K562 (cell line): ENCODE data around the gene MTMR3. TPM values are rescaled to one million over a fixed set of nuclear protein-coding genes. Genes with fewer than 3 reads are reported as not detected.
A peak's percentile ranks its signal among the peaks of the same experiment; 100 is the strongest.

Experiments
- ATAC-seq: fragments of 200-7000 bp; cut with Tn5 transposase; 3 replicates; pipeline ENCODE4 v1.9.1; 2020; ENCODE audit warnings: moderate library complexity
- BruUV-seq: library from RNA; stranded (reverse); fragments of 400-500 nt; replicated peaks from 2 replicates; lab custom pipeline; 2021; lab: Mats Ljungman, UMichigan
- CTCF ChIA-PET: fragments of 300-600 bp; formaldehyde crosslinking; extraction: SDS; loops from one replicate; lab custom pipeline; 2021; ENCODE audit warnings: low intra/inter-chr PET ratio; lab: Yijun Ruan, JAX
- POLR2A ChIA-PET: fragments of 300-600, 350-650 bp; sonication (Branson Sonifier 250); formaldehyde crosslinking; extraction: SDS; loops from one replicate; lab custom pipeline; 2021; ENCODE audit warnings: antibody characterized with exemption, inconsistent platforms; lab: Yijun Ruan, JAX
- DNase-seq, 4 experiments: peaks; one replicate each; pipeline versions ENCODE4 v3.0.0 to v3.0.0-alpha.2; 2011 to 2018; ENCODE audit warnings: low spot score in 3 of 4, mixed read lengths in 3 of 4; ENCODE audit errors: extremely low read depth in 1 of 4
- FAIRE-seq: peaks from 2 replicates; lab custom pipeline; 2011; peaks lifted over from hg19 to GRCh38; lab: Jason Lieb, UNC
- H2AFZ ChIP-seq: 2 replicates; pipeline ENCODE4 v1.6.0; 2011; ENCODE audit warnings: low read depth, low read length, control low read depth, inconsistent platforms
- H3K27ac ChIP-seq: fragments of 200-600 bp; 3 replicates; pipeline ENCODE4 v1.8.0; 2011; ENCODE audit warnings: low read depth, mild to moderate bottlenecking, control low read depth, inconsistent platforms, low read length, moderate library complexity, mixed read lengths; ENCODE audit errors: extremely low read depth
- H3K27me3 ChIP-seq, 2 experiments: fragments of 300-600 bp in 1 of 2; 2 replicates in 1 of 2; 3 replicates in 1 of 2; pipeline versions ENCODE4 v1.6.0 to v1.8.0; 2011; ENCODE audit warnings: inconsistent platforms in 2 of 2, low read length in 2 of 2, mild to moderate bottlenecking in 1 of 2, mixed read lengths in 1 of 2, moderate library complexity in 1 of 2; ENCODE audit not compliant: control insufficient read depth in 2 of 2, insufficient read depth in 2 of 2
- H3K36me3 ChIP-seq: fragments of 300-600 bp; 3 replicates; pipeline ENCODE4 v1.8.0; 2011; ENCODE audit warnings: mild to moderate bottlenecking, low read length, inconsistent platforms; ENCODE audit not compliant: control insufficient read depth, insufficient read depth
- H3K4me1 ChIP-seq, 2 experiments: fragments of 200-600 bp in 1 of 2; replicated peaks in 1 of 2; 2 replicates in 1 of 2; 3 replicates in 1 of 2; pipeline versions ENCODE4 v1.5.1 to v1.8.0; 2011; ENCODE audit warnings: inconsistent platforms in 2 of 2, low read length in 2 of 2, mild to moderate bottlenecking in 1 of 2, mixed read lengths in 1 of 2, moderate library complexity in 1 of 2; ENCODE audit not compliant: control insufficient read depth in 2 of 2, insufficient read depth in 2 of 2
- H3K4me2 ChIP-seq: 2 replicates; pipeline ENCODE4 v1.6.1; 2011; ENCODE audit warnings: low read length, control low read depth, inconsistent platforms, mixed read lengths; ENCODE audit not compliant: insufficient read depth
- H3K4me3 ChIP-seq: fragments of 200-600 bp; sonication (generic), shearing (Covaris generic); 2 replicates; pipeline ENCODE4 v1.5.1; 2016; ENCODE audit warnings: control low read depth, inconsistent platforms
- H3K79me2 ChIP-seq: fragments of 200-600 bp; 3 replicates; pipeline ENCODE4 v1.8.0; 2011; ENCODE audit warnings: low read length, inconsistent platforms; ENCODE audit not compliant: control insufficient read depth, insufficient read depth
- H3K9ac ChIP-seq, 2 experiments: 2 replicates each; pipeline versions ENCODE4 v1.6.0 to v1.6.1; 2011; ENCODE audit warnings: low read depth in 2 of 2, low read length in 2 of 2, control low read depth in 1 of 2, inconsistent platforms in 1 of 2, mild to moderate bottlenecking in 1 of 2, mixed read lengths in 1 of 2; ENCODE audit not compliant: insufficient read depth in 1 of 2
- H3K9me1 ChIP-seq: one replicate; pipeline ENCODE4 v1.6.0; 2011; ENCODE audit warnings: inconsistent platforms, mild to moderate bottlenecking, low read length, moderate library complexity; ENCODE audit not compliant: control insufficient read depth, insufficient read depth
- H3K9me3 ChIP-seq: replicated peaks from 2 replicates; pipeline ENCODE4 v1.5.1; 2011; ENCODE audit warnings: low read depth, low read length, inconsistent platforms; ENCODE audit not compliant: control insufficient read depth, insufficient read depth
- H4K20me1 ChIP-seq: replicated peaks from 2 replicates; pipeline ENCODE4 v1.6.1; 2011; ENCODE audit warnings: low read length, inconsistent platforms, mixed read lengths; ENCODE audit not compliant: control insufficient read depth, insufficient read depth
- KAT7 ChIP-seq: sonication (generic); formaldehyde crosslinking; IDR thresholded peaks from 2 replicates; pipeline ENCODE4 v1.8.0; 2022; ENCODE audit warnings: missing genetic modification reagents, mild to moderate bottlenecking, borderline replicate concordance
- NCOA2 ChIP-seq, 2 experiments: fragments of 450-650 bp; IDR thresholded peaks; 2 replicates each; pipeline ENCODE4 v1.6.1; 2018; ENCODE audit warnings: mild to moderate bottlenecking in 2 of 2, moderate library complexity in 1 of 2; ENCODE audit not compliant: partially characterized antibody in 2 of 2
- PRMT5 ChIP-seq: sonication (generic); formaldehyde crosslinking; IDR thresholded peaks from 2 replicates; pipeline ENCODE4 v1.5.0; 2020; ENCODE audit warnings: missing genetic modification reagents
- RBM17 ChIP-seq: fragments of 200-400 bp; formaldehyde crosslinking; IDR thresholded peaks from 2 replicates; pipeline ENCODE4 v1.6.1; 2017; ENCODE audit warnings: low read depth, mild to moderate bottlenecking, low read length, borderline replicate concordance
- RCOR1 ChIP-seq, 2 experiments: IDR thresholded peaks; 2 replicates each; pipeline ENCODE4 v1.6.1; 2012; ENCODE audit warnings: low read depth in 2 of 2, low read length in 2 of 2, borderline replicate concordance in 1 of 2, improper control_type of control experiment in 1 of 2
- TEAD4 ChIP-seq, 2 experiments: sonication (generic) in 1 of 2; formaldehyde crosslinking in 1 of 2; IDR thresholded peaks; 2 replicates each; pipeline versions ENCODE4 v1.6.1 to v1.8.0; 2012 to 2022; ENCODE audit warnings: borderline replicate concordance in 1 of 2, inconsistent platforms in 1 of 2, low read length in 1 of 2, mild to moderate bottlenecking in 1 of 2, missing genetic modification reagents in 1 of 2
- ZHX1 ChIP-seq: fragments of 150-350 bp; conservative IDR thresholded peaks from 2 replicates; pipeline ENCODE4 v1.6.1; 2014; ENCODE audit warnings: low read length
- ZNF384 ChIP-seq: IDR thresholded peaks from 2 replicates; pipeline ENCODE4 v1.6.1; 2012; ENCODE audit warnings: low read depth, low read length, improper control_type of control experiment
- ZNF584 ChIP-seq: fragments of 200-800 bp; sonication (Bioruptor generic); IDR thresholded peaks from 2 replicates; pipeline ENCODE4 v1.6.1; 2016; ENCODE audit warnings: low read depth, mild to moderate bottlenecking, missing genetic modification characterization, missing compliant biosample characterization
- ZNF696 ChIP-seq: fragments of 250-450 bp; sonication (Bioruptor Pico); conservative IDR thresholded peaks from 2 replicates; pipeline ENCODE4 v1.4.0; 2020; ENCODE audit warnings: mild to moderate bottlenecking, moderate library complexity
- WGBS: fragments of 100-300 bp; shearing (Covaris generic); methylation state at CpG from one replicate; pipeline ENCODE4 v1.1.6; 2016; ENCODE audit warnings: low coverage, mixed read lengths; ENCODE audit not compliant: insufficient coverage; ENCODE audit errors: missing lambda C conversion rate; 5-methylcytosine and 5-hydroxymethylcytosine counted together
- in situ Hi-C: fragments of 300-500 bp; cut with MboI; formaldehyde crosslinking; loops from 4 replicates; pipeline ENCODE4 v1.15.0; 2018; ENCODE audit warnings: inconsistent platforms, mixed read lengths
- intact Hi-C: fragments of 100-400 bp; cut with micrococcal nuclease; formaldehyde crosslinking; loops from 2 replicates; pipeline ENCODE4 v1.14.2; 2022
- polyA plus RNA-seq, 8 experiments: library from polyadenylated mRNA; depleted of rRNA in 4 of 8; stranded (reverse) in 5 of 8; unstranded in 3 of 8; fragments of >200 nt; fragmentation: Nextera tagmentation in 2 of 8; fragmentation: Illumina TruSeq in 1 of 8; extraction: Ambion mirVana in 2 of 8; extraction: Trizol in 1 of 8; gene quantifications; 2 replicates each; pipeline versions ENCODE4 v1.2.1 to v1.2.3, GENCODE V29; 2011 to 2014; ENCODE audit warnings: inconsistent platforms in 1 of 8, missing spikeins in 1 of 8
- total RNA-seq, 7 experiments: library from RNA; depleted of rRNA in 6 of 7; stranded (reverse); fragments of >200 nt in 6 of 7; fragmentation: Illumina TruSeq in 2 of 7; extraction: Trizol in 2 of 7; gene quantifications; 2 replicates each; pipeline versions ENCODE4 v1.2.1 to v1.2.3, GENCODE V29; 2011 to 2021; ENCODE audit warnings: low replicate concordance in 1 of 7

The MTMR3 gene
- total and polyA plus RNA-seq, 9 of the 15 experiments (the other 6 are each of a cell fraction or from before 2014, with no cell fraction given) = 1.6 to 13.7 (median 7.9) TPM

- H3K27ac ChIP-seq = no peak overlapping the region
- POLR2A ChIA-PET = interaction anchor here (0.6 to 1.4 kb wide), 4 partner anchors 17 to 331 kb away, joined by 3 to 4 read pairs (median 3); no protein-coding TSS in a partner anchor
Measured at GRCh38 chr22:30046716-30047363, 163.9 kb downstream of the MTMR3 start.

GRCh38 chr22:30047364-30047738 lies 164.4 kb downstream of the MTMR3 start:
- ChIA-PET CTCF (no interaction called here), POLR2A (interaction anchor here (0.6 to 1.4 kb wide), 5 partner anchors 18 to 332 kb away, joined by 3 to 4 read pairs (median 3); no protein-coding TSS in a partner anchor)
- in situ Hi-C loops (no loop called here), intact Hi-C loops (no loop called here)
- H3K79me2 ChIP-seq = no peaks in the 10 kb centered on the region
- no peaks in the 10 kb centered on the region for H3K9me3 ChIP-seq
- H3K9ac ChIP-seq = no peak overlapping the region
- ATAC-seq (peak; percentile 83), FAIRE-seq (no peak), DNase-seq (peak in 3 of 4 experiments; percentile 10 to 62 (median 25))
- no peaks in the 10 kb centered on the region for H3K9me1 ChIP-seq
- 13% methylated on average over 2 of the region's 3 CpGs for WGBS
- H4K20me1 ChIP-seq = no peaks in the 10 kb centered on the region; the same call in 1 of the 2 replicates
- no peaks in the 10 kb centered on the region; a peak in 1 of 5 replicates for H3K4me1 ChIP-seq
- no peak overlapping the region for H3K4me3 ChIP-seq
- H3K27me3 ChIP-seq = peaks cover 4 to 11% of the 10 kb centered on the region in 2 experiments; a peak in 4 of 5 replicates
- no peaks in the 10 kb centered on the region for H3K36me3 ChIP-seq
- BruUV-seq = no TSS peak
- peak overlapping the region; percentile 79 for H2AFZ ChIP-seq
- no peak overlapping the region for H3K27ac ChIP-seq
- H3K4me2 ChIP-seq = peak overlapping the region; percentile 37
- TF ChIP-seq NCOA2 (IDR thresholded peaks at IDR 0.05; ENCODE audit: partially characterized antibody in 2 of 2) (no peak), KAT7 (CRISPR knock-in tag) (no peak), ZNF584 (CRISPR knock-in tag) (0 out of 2 replicates have a peak, but pooled peaks have one; percentile 50), RBM17 (no peak), RCOR1 (IDR thresholded peaks at IDR 0.05; ENCODE audit: borderline replicate concordance in 1 of 2, low read depth in 2 of 2, low read length in 2 of 2) (no peak), ZNF384 (no peak), ZHX1 (no peak), ZNF696 (CRISPR knock-in tag) (no peak)

More at GRCh38 chr22:30046716-30047363, 163.9 kb downstream of the MTMR3 start:
- Histone ChIP-seq H4K20me1 (no peaks in the 10 kb centered on the region; the same call in 1 of the 2 replicates), H3K9me3 (no peaks in the 10 kb centered on the region), H3K27me3 (peaks cover 4 to 15% of the 10 kb centered on the region in 2 experiments; a peak in 4 of 5 replicates), H3K9ac (no peak overlapping the region), H3K36me3 (no peaks in the 10 kb centered on the region), H3K4me1 (no peaks in the 10 kb centered on the region; a peak in 1 of 5 replicates), H3K9me1 (no peaks in the 10 kb centered on the region), H3K4me2 (peak overlapping the region; percentile 37; the same call in 1 of the 2 replicates), H3K79me2 (no peaks in the 10 kb centered on the region), H2AFZ (peak overlapping the region; percentile 28; the same call in 1 of the 2 replicates), H3K4me3 (no peak overlapping the region)
- ATAC-seq = no peak
- TF ChIP-seq PRMT5 (no peak), TEAD4 (IDR thresholded peaks at IDR 0.05; ENCODE audit: low read length) (no peak), TEAD4 (CRISPR knock-in tag; IDR thresholded peaks at IDR 0.05; ENCODE audit: borderline replicate concordance) (no peak)
- no TSS peak for BruUV-seq
- FAIRE-seq = no peak
- intact Hi-C loops = no loop called here
- CTCF ChIA-PET = no interaction called here
- 14% methylated on average over 11 of the region's 15 CpGs for WGBS
- in situ Hi-C loops = no loop called here
- DNase-seq = no peak
